Fibroblast of the aortic adventitia (primary cell): ENCODE data around the gene GJA9. TPM values are rescaled to one million over a fixed set of nuclear protein-coding genes. Genes with fewer than 3 reads are reported as not detected.
"Not testable (repeated sequence)": the region's sequence is repeated elsewhere in the genome, so short reads cannot be mapped to it uniquely, and the experiment has no call there.

Source experiments
- DNase-seq: peaks from one replicate; pipeline ENCODE4 v3.0.0-alpha.2; 2010; ENCODE audit warnings: low read depth
- H3K4me3 ChIP-seq: 2 replicates; pipeline ENCODE4 v1.5.1; 2011; ENCODE audit warnings: low read depth, mild to moderate bottlenecking, control low read depth, low read length, moderate library complexity
- CTCF ChIP-seq: IDR thresholded peaks from 2 replicates; pipeline ENCODE4 v1.5.1; 2011; ENCODE audit warnings: mild to moderate bottlenecking, low read length, control low read depth, inconsistent platforms; ENCODE audit not compliant: insufficient read depth
- total RNA-seq: library from RNA; depleted of rRNA; stranded (reverse); fragments of >200 nt; gene quantifications from 2 replicates; pipeline ENCODE4 v1.2.3, GENCODE V29; 2012; ENCODE audit warnings: low replicate concordance

The GJA9 gene
- total RNA-seq, 1 donor, result 0.09 TPM

- no peak for DNase-seq
- no peak overlapping the region for H3K4me3 ChIP-seq
- no peak for TF ChIP-seq CTCF
Observed at GRCh38 chr1:38918568-38918967, 37.2 kb upstream of the GJA9 start.

GRCh38 chr1:38917772-38918171 is 36.4 kb upstream of the GJA9 start:
- no peak for TF ChIP-seq CTCF
- DNase-seq, result no peak
- H3K4me3 ChIP-seq, result no peak overlapping the region

- no peak for DNase-seq
- TF ChIP-seq CTCF, result no peak
- no peak overlapping the region for H3K4me3 ChIP-seq
Observed at GRCh38 chr1:38917337-38917736, 36.0 kb upstream of the GJA9 start.

- no peak for TF ChIP-seq CTCF
- H3K4me3 ChIP-seq, result no peak overlapping the region
- no peak for DNase-seq
Observed at GRCh38 chr1:38915352-38915948, 34.1 kb upstream of the GJA9 start.

- not testable (repeated sequence) for DNase-seq, H3K4me3 ChIP-seq
Observed at GRCh38 chr1:38914908-38915307, 33.5 kb upstream of the GJA9 start.

- TF ChIP-seq CTCF, result no peak
- H3K4me3 ChIP-seq, result no peak overlapping the region
- DNase-seq, result no peak
Observed at GRCh38 chr1:38908821-38909220, 27.4 kb upstream of the GJA9 start.

GRCh38 chr1:38905985-38906384 is 24.6 kb upstream of the GJA9 start:
- no peak for TF ChIP-seq CTCF
- no peak overlapping the region for H3K4me3 ChIP-seq
- no peak for DNase-seq
